NB4 (cell line): ENCODE results near the gene RINL.
"Not testable (repeated sequence)": the region's sequence is repeated elsewhere in the genome, so short reads cannot be mapped to it uniquely, and the experiment has no call there.

Source experiments
- DNase-seq: peaks from one replicate; pipeline ENCODE4 v3.0.0; 2010; ENCODE audit warnings: low read depth
- H3K4me3 ChIP-seq: one replicate; pipeline ENCODE4 v1.5.1; 2011; ENCODE audit warnings: mild to moderate bottlenecking, low read depth, low read length, moderate library complexity
- CTCF ChIP-seq: IDR thresholded peaks from one replicate; pipeline ENCODE4 v1.5.1; 2012; ENCODE audit warnings: low read depth, low read length
- MAX ChIP-seq: IDR thresholded peaks from 2 replicates; pipeline ENCODE4 v1.6.1; 2011; ENCODE audit warnings: low read depth, low read length
- MYC ChIP-seq: IDR thresholded peaks from 2 replicates; pipeline ENCODE4 v1.6.1; 2011; ENCODE audit warnings: low read depth, low read length
- POLR2A ChIP-seq: IDR thresholded peaks from 2 replicates; pipeline ENCODE4 v1.6.1; 2011; ENCODE audit warnings: mild to moderate bottlenecking; ENCODE audit not compliant: insufficient read length; ENCODE audit errors: extremely low read depth

The RINL gene

GRCh38 chr19:38880076-38880881, 2.2 kb upstream of the RINL start:
- TF ChIP-seq POLR2A (no peak), MAX (no peak)
- no peak for DNase-seq
- H3K4me3 ChIP-seq = no peak overlapping the region

- TF ChIP-seq POLR2A (no peak), MYC (no peak), CTCF (no peak), MAX (no peak)
- DNase-seq = no peak
- no peak overlapping the region for H3K4me3 ChIP-seq
Observed at GRCh38 chr19:38879400-38879751, 1.3 kb upstream of the RINL start.

- TF ChIP-seq POLR2A (no peak), CTCF (peak; percentile 9), MAX (no peak)
- H3K4me3 ChIP-seq = no peak overlapping the region
- DNase-seq = peak; percentile 10
Observed at GRCh38 chr19:38878575-38879399, 712 bp upstream of the RINL start.

GRCh38 chr19:38875656-38876395, 2.2 kb downstream of the RINL start:
- no peak for DNase-seq
- TF ChIP-seq POLR2A = no peak
- TF ChIP-seq MYC = no peak
- TF ChIP-seq CTCF = no peak
- no peak for TF ChIP-seq MAX

GRCh38 chr19:38873400-38873799, 4.7 kb downstream of the RINL start:
- DNase-seq, H3K4me3 ChIP-seq: not testable (repeated sequence)

More at GRCh38 chr19:38875656-38876395, 2.2 kb downstream of the RINL start:
- H3K4me3 ChIP-seq = no peak overlapping the region

GRCh38 chr19:38870612-38871011, 7.5 kb downstream of the RINL start:
- H3K4me3 ChIP-seq = no peak overlapping the region
- DNase-seq = no peak
- TF ChIP-seq MYC (no peak), POLR2A (no peak), MAX (no peak), CTCF (no peak)
